ENCODE data around the gene DACH2. TPM values are rescaled to one million over a fixed set of nuclear protein-coding genes. Genes with fewer than 3 reads are reported as not detected.

DACH2 gene
- total RNA-seq, 1 experiment from 2014 or later, result 1.0 TPM

- no peak overlapping the region for H4K5ac ChIP-seq (ENCODE audit: insufficient read length, low read depth, low read length)
- Mint-ChIP-seq H3K4me1 (peaks cover 2 to 4% of the 10 kb centered on the region in 2 experiments), H3K27ac (no peak overlapping the region), H3K4me3 (no peak overlapping the region), H3K36me3 (ENCODE audit: insufficient read depth in 1 of 3, low read depth in 3 of 3) (no peaks in the 10 kb centered on the region), H3K27me3 (ENCODE audit: low read depth) (peaks cover 25% of the 10 kb centered on the region), H3K9me3 (peaks cover 0 to 15% of the 10 kb centered on the region in 2 experiments; a peak in 4 of 5 replicates)
- H3K18ac ChIP-seq (ENCODE audit: insufficient read length, low read depth, low read length), result no peak overlapping the region
- H2BK120ac ChIP-seq (ENCODE audit: low read depth, low read length, poor library complexity, severe bottlenecking), result no peak overlapping the region
- H3K9me3 ChIP-seq (ENCODE audit: control insufficient read depth, low read depth, low read length), result no peaks in the 10 kb centered on the region
- no peak overlapping the region for H3T11ph ChIP-seq (ENCODE audit: low read length)
- no peaks in the 10 kb centered on the region for H3K79me2 ChIP-seq (ENCODE audit: insufficient read depth, low read length)
- no peak overlapping the region for H3K27ac ChIP-seq (ENCODE audit: insufficient read length, low read depth, low read length)
- H3K23me2 ChIP-seq (ENCODE audit: insufficient read length, low read depth, low read length, poor library complexity, severe bottlenecking), result peaks cover 1% of the 10 kb centered on the region
- no peak overlapping the region for H2BK12ac ChIP-seq (ENCODE audit: insufficient read length, low read depth, low read length)
- H3K23ac ChIP-seq (ENCODE audit: insufficient read length, low read depth, low read length), result no peak overlapping the region
- H3K4me2 ChIP-seq (ENCODE audit: insufficient read depth, insufficient read length, low read length), result no peak overlapping the region
- no peak overlapping the region for H3K4ac ChIP-seq (ENCODE audit: low read depth, low read length)
- no peak overlapping the region for H3K56ac ChIP-seq (ENCODE audit: insufficient read length, low read depth, low read length)
- H2BK15ac ChIP-seq (ENCODE audit: low read depth, low read length), result no peak overlapping the region
- H2AFZ ChIP-seq (ENCODE audit: low read length), result no peak overlapping the region
- no peak overlapping the region for H2BK20ac ChIP-seq (ENCODE audit: low read depth, low read length, poor library complexity, severe bottlenecking)
- no peak overlapping the region for H2BK5ac ChIP-seq (ENCODE audit: insufficient read length, low read length)
- no peaks in the 10 kb centered on the region for H4K20me1 ChIP-seq (ENCODE audit: control insufficient read depth, insufficient read depth, insufficient read length)
- H4K8ac ChIP-seq (replicated peaks; ENCODE audit: insufficient read length, low read depth, low read length), result no peak overlapping the region
- no peak for TF ChIP-seq CTCF (conservative IDR thresholded peaks at IDR 0.05)
- H3K14ac ChIP-seq (ENCODE audit: insufficient read depth, low read length), result no peak overlapping the region
- H3K4me1 ChIP-seq (ENCODE audit: insufficient read depth, low read length), result no peaks in the 10 kb centered on the region
- no peaks in the 10 kb centered on the region for H3K79me1 ChIP-seq (ENCODE audit: insufficient read depth, low read depth, low read length, poor library complexity, severe bottlenecking)
- no CpG with 5 or more reads among the region's 3 CpGs for WGBS (ENCODE audit: extremely low coverage, insufficient read length, low lambda C conversion rate)
- no peak overlapping the region for H3K9ac ChIP-seq (ENCODE audit: extremely low read depth, insufficient read length, low read length)
- peaks cover 5% of the 10 kb centered on the region for H3K27me3 ChIP-seq (ENCODE audit: insufficient read depth, low read length)
- no peak for DNase-seq
- no peak overlapping the region for H4K91ac ChIP-seq (ENCODE audit: insufficient read length, low read depth, low read length)
- no peak overlapping the region for H2AK5ac ChIP-seq (ENCODE audit: insufficient read length, low read length)
Measured at GRCh38 chrX:86154553-86154952, 6.3 kb downstream of the DACH2 start.
